ENCODE results near the gene DNAI2. TPM values are rescaled to one million over a fixed set of nuclear protein-coding genes. Genes with fewer than 3 reads are reported as not detected.

Gene DNAI2
- total and polyA plus RNA-seq, 9 of the 15 experiments (the other 6 are each of a cell fraction or from before 2014, with no cell fraction given): not detected

- TF ChIP-seq IRF9 (tag; IDR thresholded peaks at IDR 0.05): no peak
- TF ChIP-seq MAX (CRISPR knock-in tag; IDR thresholded peaks at IDR 0.05): no peak
- no peak for TF ChIP-seq FOS (IDR thresholded peaks at IDR 0.05; ENCODE audit: extremely low read depth, insufficient read length)
- no peak for TF ChIP-seq ZNF408 (CRISPR knock-in tag; IDR thresholded peaks at IDR 0.05; ENCODE audit: low read depth)
- TF ChIP-seq ZNF512 (tag; IDR thresholded peaks at IDR 0.05): no peak
- no peak for TF ChIP-seq SAFB (IDR thresholded peaks at IDR 0.05; ENCODE audit: borderline replicate concordance, low read depth, low read length)
- no peak for TF ChIP-seq CEBPB (tag; IDR thresholded peaks at IDR 0.05)
These were observed 70.6 kb downstream of the DNAI2 start (continued) for GRCh38 chr17:74344658-74345057.

Data from K562 (cell line).